B cell (primary cell): ENCODE results near the gene AMN1. TPM values are rescaled to one million over a fixed set of nuclear protein-coding genes. Genes with fewer than 3 reads are reported as not detected.

Experiments used
- ATAC-seq: fragments of 200-7000 bp; cut with Tn5 transposase; one replicate; pipeline ENCODE4 v1.10.0; 2021; ENCODE audit warnings: low read depth, mild to moderate bottlenecking, moderate number of reproducible peaks, moderate library complexity
- CTCF ChIA-PET: fragments of 350-600 bp; sonication (Branson Sonifier 250); formaldehyde crosslinking; loops from one replicate; lab custom pipeline; 2021; ENCODE audit warnings: antibody characterized with exemption, inconsistent platforms; lab: Charles Lee
- POLR2A ChIA-PET: fragments of 350-600 bp; sonication (Branson Sonifier 250); formaldehyde crosslinking; loops from one replicate; lab custom pipeline; 2021; ENCODE audit warnings: antibody characterized with exemption; lab: Charles Lee
- DNase-seq: peaks from one replicate; pipeline ENCODE4 v3.0.0; 2013
- H2AFZ ChIP-seq: 2 replicates; pipeline ENCODE4 v1.6.1; 2012; ENCODE audit warnings: mild to moderate bottlenecking, low read depth, low read length; ENCODE audit not compliant: insufficient read depth, poor library complexity, severe bottlenecking
- H3K27ac ChIP-seq, 2 donors: 1 replicate in 1 of 2; 2 replicates in 1 of 2; pipeline ENCODE4 v1.5.1; 2012 to 2013; ENCODE audit warnings: low read length in 2 of 2, mild to moderate bottlenecking in 2 of 2, moderate library complexity in 1 of 2
- H3K27me3 ChIP-seq, 4 experiments: fragments of 200-600 bp in 1 of 4; sonication (generic) in 1 of 4; replicated peaks in 1 of 4; 1 replicate in 2 of 4; 2 replicates in 2 of 4; pipeline versions ENCODE4 v1.6.1 to v1.7.0; 2013 to 2016; ENCODE audit warnings: low read length in 3 of 4, mild to moderate bottlenecking in 2 of 4, mixed read lengths in 1 of 4, moderate library complexity in 1 of 4; ENCODE audit not compliant: insufficient read depth in 4 of 4, control insufficient read depth in 3 of 4; ENCODE audit errors: control extremely low read depth in 1 of 4
- H3K36me3 ChIP-seq, 2 experiments: replicated peaks in 1 of 2; 1 replicate in 1 of 2; 2 replicates in 1 of 2; pipeline versions ENCODE4 v1.6.1 to v1.7.1; 2013; ENCODE audit warnings: low read length in 1 of 2; ENCODE audit not compliant: insufficient read depth in 2 of 2, control insufficient read depth in 1 of 2; ENCODE audit errors: control extremely low read depth in 1 of 2, extremely low read depth in 1 of 2
- H3K4me1 ChIP-seq, 2 donors: fragments of 200-600 bp in 1 of 2; sonication (generic) in 1 of 2; 1 replicate in 1 of 2; 2 replicates in 1 of 2; pipeline versions ENCODE4 v1.5.1 to v1.6.1; 2013 to 2017; ENCODE audit warnings: low read length in 2 of 2; ENCODE audit not compliant: control insufficient read depth in 2 of 2, insufficient read depth in 2 of 2
- H3K4me2 ChIP-seq: replicated peaks from 2 replicates; pipeline ENCODE3; 2012; ENCODE audit warnings: mild to moderate bottlenecking, low read depth, low read length; ENCODE audit not compliant: poor library complexity, severe bottlenecking
- H3K4me3 ChIP-seq, 5 experiments: fragments of 200-600 bp in 1 of 5; sonication (generic) in 1 of 5; 1 replicate in 3 of 5; 2 replicates in 2 of 5; pipeline versions ENCODE4 v1.5.1 to v1.7.0; 2011 to 2016; ENCODE audit warnings: low read length in 4 of 5, mild to moderate bottlenecking in 4 of 5, low read depth in 2 of 5, control low read depth in 1 of 5, moderate library complexity in 1 of 5; ENCODE audit not compliant: insufficient read depth in 1 of 5; ENCODE audit errors: control extremely low read depth in 1 of 5, extremely low read depth in 1 of 5
- H3K79me2 ChIP-seq: fragments of 200-600 bp; sonication (generic); one replicate; pipeline ENCODE4 v1.6.0; 2016; ENCODE audit warnings: low read length; ENCODE audit not compliant: control insufficient read depth, insufficient read depth
- H3K9ac ChIP-seq: fragments of 200-600 bp; sonication (generic); 2 replicates; pipeline ENCODE4 v1.6.1; 2017; ENCODE audit warnings: mild to moderate bottlenecking, low read length, moderate library complexity
- H3K9me3 ChIP-seq, 3 donors: one replicate each; pipeline versions ENCODE4 v1.6.1 to v1.7.1; 2013; ENCODE audit warnings: low read length in 2 of 3; ENCODE audit not compliant: control insufficient read depth in 2 of 3, insufficient read depth in 1 of 3; ENCODE audit errors: control extremely low read depth in 1 of 3
- H4K20me1 ChIP-seq: 2 replicates; pipeline ENCODE4 v1.6.0; 2012; ENCODE audit warnings: mild to moderate bottlenecking, low read length; ENCODE audit not compliant: insufficient read depth, control insufficient read depth, poor library complexity, severe bottlenecking
- H3K27ac Mint-ChIP-seq: one replicate; pipeline ENCODE4 v1.8.0; 2021; ENCODE audit warnings: mixed read lengths
- H3K27me3 Mint-ChIP-seq: one replicate; pipeline ENCODE4 v1.8.0; 2021; ENCODE audit warnings: mixed read lengths
- H3K4me1 Mint-ChIP-seq: one replicate; pipeline ENCODE4 v1.8.0; 2021; ENCODE audit warnings: mixed read lengths
- H3K4me3 Mint-ChIP-seq: one replicate; pipeline ENCODE4 v1.8.0; 2021; ENCODE audit warnings: mixed read lengths
- H3K9me3 Mint-ChIP-seq: one replicate; pipeline ENCODE4 v1.8.0; 2022; ENCODE audit warnings: mixed read lengths; ENCODE audit not compliant: insufficient read depth
- EZH2 ChIP-seq: IDR thresholded peaks from 2 replicates; pipeline ENCODE4 v1.6.1; 2012; ENCODE audit warnings: borderline replicate concordance, low read depth, mild to moderate bottlenecking, moderate library complexity, low read length; ENCODE audit not compliant: insufficient read depth, poor library complexity, severe bottlenecking
- WGBS: methylation state at CpG from one replicate; pipeline ENCODE4 v1.1.5; 2013; ENCODE audit warnings: missing lambda C conversion rate; ENCODE audit not compliant: insufficient coverage; 5-methylcytosine and 5-hydroxymethylcytosine counted together
- intact Hi-C: fragments of 100-400 bp; cut with micrococcal nuclease; formaldehyde crosslinking; loops from one replicate; pipeline ENCODE4 v1.10.0; 2022
- polyA plus RNA-seq: library from polyadenylated mRNA; depleted of rRNA; stranded (reverse); fragments of >200 nt; gene quantifications from 2 replicates; pipeline ENCODE4 v1.2.3, GENCODE V29; 2012
- total RNA-seq, 2 donors: library from RNA; stranded (reverse); fragments of 120-200 nt in 1 of 2; gene quantifications; 1 replicate in 1 of 2; 2 replicates in 1 of 2; pipeline versions ENCODE4 v1.2.3 to v1.2.4, GENCODE V29; 2013 to 2022
- TF ChIP-seq, protein P1 (sequence below): fragments of 200-600 bp; IDR thresholded peaks from one replicate; pipeline ENCODE4 v1.8.0; 2022; ENCODE audit warnings: antibody characterized with exemption, mild to moderate bottlenecking

AMN1 gene
- total and polyA plus RNA-seq, 2 donors (not counting 1 experiment from before 2014, with no cell fraction given), result 32.6 to 32.7 TPM

- H3K9me3 ChIP-seq, result peaks cover 0 to 19% (median 4%) of the 10 kb centered on the region in 3 donors
- WGBS, result 21% methylated on average over 4 of the region's 5 CpGs
- Mint-ChIP-seq H3K4me1 (peaks cover 72% of the 10 kb centered on the region), H3K4me3 (peak overlapping the region; percentile 79), H3K9me3 (peaks cover 6% of the 10 kb centered on the region), H3K27me3 (no peaks in the 10 kb centered on the region), H3K27ac (peak overlapping the region; percentile 87)
- H3K79me2 ChIP-seq, result no peaks in the 10 kb centered on the region
- intact Hi-C loops, result loop anchor here (1.0 kb wide), 2 partner anchors 34 to 90 kb away; partner anchors contain the start of gene ETFBKMT
- H3K27me3 ChIP-seq, result no peaks in the 10 kb centered on the region
- TF ChIP-seq, protein P1, sequence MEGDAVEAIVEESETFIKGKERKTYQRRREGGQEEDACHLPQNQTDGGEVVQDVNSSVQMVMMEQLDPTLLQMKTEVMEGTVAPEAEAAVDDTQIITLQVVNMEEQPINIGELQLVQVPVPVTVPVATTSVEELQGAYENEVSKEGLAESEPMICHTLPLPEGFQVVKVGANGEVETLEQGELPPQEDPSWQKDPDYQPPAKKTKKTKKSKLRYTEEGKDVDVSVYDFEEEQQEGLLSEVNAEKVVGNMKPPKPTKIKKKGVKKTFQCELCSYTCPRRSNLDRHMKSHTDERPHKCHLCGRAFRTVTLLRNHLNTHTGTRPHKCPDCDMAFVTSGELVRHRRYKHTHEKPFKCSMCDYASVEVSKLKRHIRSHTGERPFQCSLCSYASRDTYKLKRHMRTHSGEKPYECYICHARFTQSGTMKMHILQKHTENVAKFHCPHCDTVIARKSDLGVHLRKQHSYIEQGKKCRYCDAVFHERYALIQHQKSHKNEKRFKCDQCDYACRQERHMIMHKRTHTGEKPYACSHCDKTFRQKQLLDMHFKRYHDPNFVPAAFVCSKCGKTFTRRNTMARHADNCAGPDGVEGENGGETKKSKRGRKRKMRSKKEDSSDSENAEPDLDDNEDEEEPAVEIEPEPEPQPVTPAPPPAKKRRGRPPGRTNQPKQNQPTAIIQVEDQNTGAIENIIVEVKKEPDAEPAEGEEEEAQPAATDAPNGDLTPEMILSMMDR, result no peak
- TF ChIP-seq EZH2, result no peak
- peak overlapping the region; percentile 34 for H3K9ac ChIP-seq
- H3K27ac ChIP-seq, result peak overlapping the region; percentile 50 to 76
- ChIA-PET CTCF (interaction anchor here (0.9 to 2.2 kb wide), 7 partner anchors 11 to 389 kb away, joined by 3 to 5 read pairs (median 3); partner anchors contain the start of gene AMN1), POLR2A (interaction anchor here (0.6 to 2.1 kb wide), 20 partner anchors 10 to 238 kb away, joined by 3 to 18 read pairs (median 4); partner anchors contain the start of gene AMN1)
- peak overlapping the region; percentile 52 for H3K4me2 ChIP-seq
- no peaks in the 10 kb centered on the region for H3K36me3 ChIP-seq
- DNase-seq (peak; percentile 67), ATAC-seq (peak; percentile 70)
- H2AFZ ChIP-seq, result peak overlapping the region; percentile 43
- peak overlapping the region in 2 of 5 experiments; percentile 1 to 26 for H3K4me3 ChIP-seq
- no peaks in the 10 kb centered on the region for H4K20me1 ChIP-seq
- H3K4me1 ChIP-seq, result peaks cover 73 to 76% of the 10 kb centered on the region in 2 donors
These were observed 20.3 kb upstream of the AMN1 start for GRCh38 chr12:31749024-31749704.

DNA sequence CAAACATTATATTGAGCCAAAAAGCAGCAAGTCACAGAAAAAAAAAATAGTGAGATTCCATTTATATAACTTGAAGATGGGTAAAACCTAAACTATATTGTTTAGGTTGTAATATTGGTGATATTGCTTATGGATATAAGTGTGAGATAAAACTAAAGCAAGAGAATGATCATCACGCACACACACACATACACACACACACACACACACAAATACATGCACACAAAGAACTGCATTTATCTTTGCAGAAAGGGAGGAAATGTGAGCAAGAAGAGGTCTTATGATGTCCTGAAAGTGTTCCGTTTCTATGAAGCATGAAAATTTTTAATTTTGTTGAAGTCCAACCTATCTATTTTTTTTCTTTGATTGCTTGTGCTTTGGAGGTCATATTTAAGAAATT, 16.4 kb upstream of the AMN1 start:
- Histone ChIP-seq H3K79me2 (no peaks in the 10 kb centered on the region), H3K9ac (no peak overlapping the region), H4K20me1 (no peaks in the 10 kb centered on the region), H3K4me3 (peak overlapping the region in 1 of 5 experiments; percentile 8), H2AFZ (no peak overlapping the region), H3K27ac (peak overlapping the region; percentile 78 to 85), H3K4me1 (peaks cover 86 to 90% of the 10 kb centered on the region in 2 donors), H3K36me3 (no peaks in the 10 kb centered on the region), H3K27me3 (no peaks in the 10 kb centered on the region), H3K4me2 (peak overlapping the region; percentile 23), H3K9me3 (peaks cover 0 to 19% (median 4%) of the 10 kb centered on the region in 3 donors)
- no CpG with 5 or more reads among the region's 2 CpGs for WGBS
- Mint-ChIP-seq H3K4me3 (peak overlapping the region; percentile 54), H3K4me1 (peaks cover 85% of the 10 kb centered on the region), H3K27me3 (no peaks in the 10 kb centered on the region), H3K9me3 (peaks cover 3% of the 10 kb centered on the region), H3K27ac (peak overlapping the region; percentile 93)
- ChIA-PET CTCF (interaction anchor here (1.1 kb wide), 2 partner anchors 16 to 92 kb away, joined by 3 read pairs; partner anchors contain the start of gene AMN1), POLR2A (interaction anchor here (6.2 kb wide), 1 partner anchor 16 kb away, joined by 37 read pairs; the partner anchor contains the start of gene AMN1)
- intact Hi-C loops, result no loop called here
- peak; percentile 29 for DNase-seq
- no peak for ATAC-seq
- no peak for TF ChIP-seq EZH2
- TF ChIP-seq, protein P1, result no peak
